ENCODE measurements around the gene KRTDAP.
"Not testable (repeated sequence)": the region's sequence is repeated elsewhere in the genome, so short reads cannot be mapped to it uniquely, and the experiment has no call there.

KRTDAP gene

DNA sequence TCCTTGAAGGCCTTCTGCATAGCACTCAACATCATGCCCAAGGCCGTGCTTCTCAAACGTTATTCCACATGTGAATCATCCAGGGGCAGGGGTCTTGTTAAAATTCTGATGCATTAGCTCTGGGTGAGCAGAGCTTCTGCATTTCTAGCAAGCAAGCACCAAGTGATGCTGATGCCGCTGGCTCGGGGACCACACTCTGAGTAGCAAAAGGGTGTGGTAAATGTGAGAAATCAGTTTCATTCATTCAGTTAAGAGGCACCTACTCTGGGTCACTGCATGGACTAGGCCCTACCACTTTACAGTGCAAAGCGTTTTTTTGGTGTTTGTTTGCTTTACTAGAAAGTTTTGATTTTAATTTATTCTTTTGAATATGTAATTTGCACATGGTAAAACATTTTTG, 7.2 kb downstream of the KRTDAP start:
- DNase-seq, result peak; percentile 10

- no peak for DNase-seq
Observed at GRCh38 chr19:35478794-35479677, 11.2 kb downstream of the KRTDAP start.

- no peak for DNase-seq
Observed at GRCh38 chr19:35476149-35476548, 14.1 kb downstream of the KRTDAP start.

GRCh38 chr19:35474594-35474993, 15.7 kb downstream of the KRTDAP start:
- not testable (repeated sequence) for DNase-seq

DNA sequence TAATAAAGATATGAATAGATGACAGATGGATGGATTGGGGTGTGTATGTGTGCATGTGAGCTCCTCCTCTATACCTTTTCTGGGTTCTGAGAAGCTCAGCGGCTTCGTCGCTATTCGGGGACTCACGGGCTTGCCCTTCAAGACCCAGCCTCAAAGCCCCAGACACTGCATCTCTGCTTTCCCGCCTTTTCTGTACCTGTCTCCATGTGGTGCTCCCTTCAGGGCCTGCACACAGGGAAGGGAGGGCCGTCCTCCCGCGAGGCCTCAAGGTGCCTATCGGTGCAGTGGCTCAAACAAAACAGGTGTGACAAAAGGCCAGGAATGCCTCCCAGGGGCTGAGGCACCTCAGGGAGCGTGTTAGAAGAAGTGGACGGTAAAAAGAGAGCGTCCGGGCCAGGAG, 16.2 kb downstream of the KRTDAP start:
- DNase-seq, result no peak

DNA sequence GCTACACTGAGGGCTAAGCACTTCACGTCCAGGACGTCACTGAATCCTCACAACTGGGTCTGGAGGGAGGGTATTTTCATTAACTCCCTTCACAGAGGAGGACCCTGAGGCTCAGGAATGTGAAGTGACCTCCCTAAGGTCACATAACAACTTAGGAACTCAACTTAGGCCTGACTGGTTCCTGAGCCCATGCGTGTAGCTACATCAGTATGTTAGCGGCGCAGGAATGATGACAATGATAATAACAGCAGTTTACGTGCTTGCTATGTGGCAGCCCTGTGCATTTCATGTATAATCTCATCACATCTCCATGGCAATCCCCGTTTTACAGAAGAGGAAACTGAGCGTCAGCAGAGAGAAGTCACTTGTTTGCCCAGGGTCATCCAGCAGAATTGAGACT, 18.3 kb downstream of the KRTDAP start:
- no peak for DNase-seq

DNA sequence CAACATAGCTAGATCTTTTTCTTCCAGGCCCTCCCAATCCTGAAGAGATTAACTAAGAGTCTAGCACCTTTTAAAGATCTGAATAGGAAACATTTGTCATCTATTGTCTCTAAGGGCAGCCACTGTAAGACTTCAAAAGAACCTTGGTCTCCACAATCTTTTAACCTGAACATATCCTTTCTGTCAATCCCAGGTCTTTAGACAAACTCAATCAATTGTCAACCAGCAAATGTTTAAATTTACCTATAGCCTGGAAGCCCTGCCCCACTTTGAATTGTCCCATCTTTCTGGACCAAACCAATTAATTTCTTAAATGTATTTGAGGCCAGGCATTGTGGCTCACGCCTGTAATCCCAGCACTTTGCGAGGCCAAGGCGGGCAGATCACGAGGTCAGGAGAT, 19.2 kb downstream of the KRTDAP start:
- not testable (repeated sequence) for DNase-seq

- no peak for DNase-seq
Observed at GRCh38 chr19:35470128-35470527, 20.1 kb downstream of the KRTDAP start.

DNA sequence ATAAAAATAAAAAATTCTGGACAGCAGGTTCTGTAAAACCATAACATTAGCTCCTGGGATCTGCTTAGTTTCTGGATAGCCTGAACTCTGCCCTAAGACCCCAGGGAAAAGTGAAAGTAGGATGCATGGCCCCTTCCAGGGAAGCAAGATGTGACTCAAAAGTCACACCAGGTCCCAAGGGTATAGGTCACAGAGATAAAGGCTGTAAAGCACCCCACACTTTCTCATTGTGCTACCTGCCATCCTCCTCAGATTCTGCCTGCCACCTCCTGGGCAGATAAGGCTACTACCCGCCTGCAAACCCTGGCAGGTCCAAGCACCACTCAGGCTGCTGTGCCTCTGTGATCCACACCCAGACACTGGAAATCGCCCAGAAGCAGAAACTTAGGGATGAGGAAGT, 21.6 kb downstream of the KRTDAP start:
- peak; percentile 60 for DNase-seq

DNA sequence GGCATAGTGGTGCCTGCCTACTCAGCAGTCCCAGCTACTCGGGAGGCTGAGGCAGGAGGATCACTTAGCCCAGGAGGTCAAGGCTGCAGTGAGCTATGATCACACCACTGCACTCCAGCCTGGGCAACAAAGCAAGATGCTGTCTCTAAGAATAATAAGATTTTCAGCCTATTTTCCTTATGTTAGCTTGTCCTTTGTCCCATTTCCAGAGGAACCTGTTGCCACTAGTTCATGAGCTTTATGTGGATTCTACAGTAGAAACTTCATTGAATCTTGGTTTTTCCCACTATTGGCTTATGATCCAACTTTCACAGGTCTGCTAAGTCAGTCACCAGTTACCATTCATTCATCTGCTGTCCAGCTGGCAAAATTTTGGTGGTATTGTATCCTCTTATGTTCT, 24.0 kb downstream of the KRTDAP start:
- no peak for DNase-seq

DNA sequence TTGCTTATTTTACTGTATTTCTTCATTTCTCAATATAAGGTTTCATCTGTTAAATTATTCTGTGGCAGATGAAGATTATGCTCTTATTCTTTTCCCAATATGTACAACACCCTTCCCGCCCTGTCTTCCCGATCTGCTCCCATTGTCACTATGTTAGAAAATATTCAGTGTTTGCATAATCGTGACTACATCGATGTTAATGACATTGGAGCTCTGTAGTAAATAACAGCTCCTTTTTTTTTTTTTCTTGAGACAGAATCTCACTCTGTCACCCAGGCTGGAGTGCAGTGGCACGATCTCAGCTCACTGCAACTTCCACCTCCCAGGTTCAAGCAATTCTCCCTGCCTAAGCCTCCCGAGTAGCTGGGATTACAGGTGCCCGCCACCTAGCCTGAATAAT, 27.3 kb downstream of the KRTDAP start:
- DNase-seq, result not testable (repeated sequence)

- DNase-seq, result peak; percentile 54
Observed at GRCh38 chr19:35462476-35462953, 27.7 kb downstream of the KRTDAP start.

- DNase-seq, result not testable (repeated sequence)
Observed at GRCh38 chr19:35461788-35462187, 28.5 kb downstream of the KRTDAP start.

DNA sequence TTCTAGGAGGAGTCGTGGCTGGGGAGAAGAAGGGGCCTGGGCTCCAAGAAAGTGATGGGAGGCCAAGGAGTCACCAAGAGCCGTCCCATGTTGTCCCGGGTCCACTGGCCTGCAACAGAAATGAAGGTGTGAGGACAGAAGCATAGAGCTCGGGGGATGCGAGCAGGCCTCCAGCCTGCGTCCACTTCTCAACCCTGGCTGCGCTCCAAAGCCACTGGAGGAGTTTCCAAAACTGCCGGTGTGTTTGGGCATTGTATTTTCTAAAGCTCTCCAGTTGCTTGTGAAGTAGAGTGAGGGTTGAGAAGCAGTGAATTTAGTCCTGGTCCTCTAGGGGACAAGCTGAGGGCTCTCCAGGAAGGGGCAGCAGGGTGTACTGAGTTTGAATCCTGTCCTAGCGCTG, 29.2 kb downstream of the KRTDAP start:
- DNase-seq, result no peak

- no peak for DNase-seq
Observed at GRCh38 chr19:35460608-35461007, 29.7 kb downstream of the KRTDAP start.

GRCh38 chr19:35459414-35460082, 30.7 kb downstream of the KRTDAP start:
- no peak for DNase-seq

GRCh38 chr19:35458731-35459391, 31.4 kb downstream of the KRTDAP start:
- no peak for DNase-seq

DNA sequence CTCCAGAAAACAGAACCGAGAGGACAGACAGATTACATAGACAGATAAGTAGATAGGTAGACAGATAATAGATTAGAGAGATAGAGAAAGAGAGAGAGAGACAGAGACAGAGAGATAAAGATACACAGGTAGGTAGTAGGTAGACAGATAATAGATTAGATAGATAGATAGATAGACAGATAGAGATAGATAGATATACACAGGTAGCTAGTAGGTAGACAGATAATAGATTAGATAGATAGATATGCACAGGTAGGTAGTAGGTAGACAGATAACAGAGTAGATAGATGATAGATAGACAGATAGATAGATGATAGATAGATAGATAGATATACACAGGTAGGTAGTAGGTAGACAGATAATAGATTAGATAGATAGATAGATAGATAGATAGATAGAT, 32.1 kb downstream of the KRTDAP start:
- no peak for DNase-seq

GRCh38 chr19:35457173-35457572, 33.1 kb downstream of the KRTDAP start:
- DNase-seq, result no peak

DNA sequence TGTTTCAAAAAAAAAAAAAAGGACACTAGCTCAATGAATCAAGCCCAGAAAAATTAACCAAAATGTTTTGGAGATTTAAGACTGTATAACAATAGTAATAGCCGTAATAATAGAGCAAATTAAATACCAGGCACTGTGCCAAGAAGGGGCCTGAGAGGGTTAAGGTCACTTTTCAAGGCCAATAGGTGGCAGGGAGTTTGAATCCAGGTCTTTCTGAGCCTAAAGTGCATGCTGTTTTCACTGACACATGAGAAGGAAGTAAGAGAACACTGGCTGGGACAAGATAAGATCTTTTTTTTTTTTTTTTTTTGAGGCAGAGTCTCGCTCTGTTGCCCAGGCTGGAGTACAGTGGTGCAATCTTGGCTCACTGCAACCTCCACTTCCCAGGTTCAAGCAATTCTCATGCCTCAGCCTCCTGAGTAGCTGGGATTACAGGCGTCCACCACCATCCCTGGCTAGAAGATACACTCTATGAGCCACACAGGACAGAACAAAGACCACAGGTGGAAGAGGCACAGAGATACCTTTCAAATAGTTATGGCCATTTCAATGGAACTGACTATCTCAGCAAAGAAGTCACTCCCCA, 34.6 kb downstream of the KRTDAP start:
- DNase-seq, result no peak

- no peak for DNase-seq
Observed at GRCh38 chr19:35454663-35455062, 35.6 kb downstream of the KRTDAP start.

DNA sequence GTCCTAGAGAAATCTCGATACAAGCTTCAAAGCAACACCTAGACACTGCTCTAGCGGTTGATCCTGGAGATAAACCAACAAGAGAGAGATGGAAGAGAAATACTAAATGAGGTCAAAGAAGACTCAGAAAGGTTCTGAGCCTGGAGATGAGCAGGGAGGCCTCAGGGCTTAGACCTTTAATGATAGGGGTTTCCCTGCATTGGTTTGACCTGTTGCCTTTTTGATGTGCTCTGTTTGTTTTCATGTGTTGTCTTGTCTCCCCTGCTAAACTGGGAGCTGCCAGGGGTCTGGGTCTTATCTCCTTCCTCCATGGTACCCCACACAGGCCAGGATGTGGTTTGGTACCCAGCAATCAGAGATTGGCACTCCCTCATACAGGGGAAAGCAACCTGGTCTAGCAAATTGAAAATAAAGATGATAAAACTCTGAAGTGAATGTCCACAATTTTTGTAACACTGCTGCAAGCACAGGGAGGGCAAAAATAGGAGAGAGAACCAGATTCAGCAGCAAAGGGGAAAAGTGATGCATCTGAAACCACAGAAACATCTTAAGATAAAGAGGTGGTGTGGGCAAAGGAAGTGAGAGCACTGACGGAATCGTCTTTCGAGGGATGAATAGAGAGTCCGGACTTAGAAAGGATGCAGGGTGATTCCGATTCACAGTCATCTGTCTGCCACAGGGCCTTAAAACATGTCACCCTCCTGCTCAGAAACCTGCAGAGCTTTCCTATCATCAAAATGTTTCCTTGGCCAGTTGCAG, 38.7 kb downstream of the KRTDAP start:
- no peak for DNase-seq

Data from activated gamma-delta T cell treated with Interleukin-2 at 50 U/mL for 16 hours (primary cell).